ENCODE measurements around the gene OR51M1.
"Not testable (repeated sequence)": the region's sequence is repeated elsewhere in the genome, so short reads cannot be mapped to it uniquely, and the experiment has no call there.

Gene OR51M1

GRCh38 chr11:5383576-5383975 lies at the start of gene OR51M1:
Gene OR51M1 (plus strand): TSS chr11:5383812. CDS start chr11:5389399, 5,587 bp downstream.
- TF ChIP-seq CSRNP3 (CRISPR knock-in tag; IDR thresholded peaks at IDR 0.05) (no peak), PATZ1 (CRISPR knock-in tag; IDR thresholded peaks at IDR 0.05; ENCODE audit: borderline replicate concordance) (no peak), CSDC2 (CRISPR knock-in tag; IDR thresholded peaks at IDR 0.05) (no peak), RARB (CRISPR knock-in tag; IDR thresholded peaks at IDR 0.05) (no peak), ZNF565 (CRISPR knock-in tag; conservative IDR thresholded peaks at IDR 0.05; ENCODE audit: low read depth) (no peak), TCF4 (CRISPR knock-in tag; IDR thresholded peaks at IDR 0.05; ENCODE audit: borderline replicate concordance) (no peak), ZFP3 (CRISPR knock-in tag; IDR thresholded peaks at IDR 0.05) (no peak), ZFP30 (CRISPR knock-in tag; IDR thresholded peaks at IDR 0.05) (no peak), PPARA (CRISPR knock-in tag; IDR thresholded peaks at IDR 0.05; ENCODE audit: borderline replicate concordance) (no peak)
- no peak for ATAC-seq

- no peak for TF ChIP-seq BACH2 (CRISPR knock-in tag; IDR thresholded peaks at IDR 0.05; ENCODE audit: borderline replicate concordance)
- TF ChIP-seq TOX (CRISPR knock-in tag; IDR thresholded peaks at IDR 0.05; ENCODE audit: borderline replicate concordance) = no peak
- no peak for TF ChIP-seq ISL1 (CRISPR knock-in tag; IDR thresholded peaks at IDR 0.05)
- TF ChIP-seq OSR1 (CRISPR knock-in tag; IDR thresholded peaks at IDR 0.05) = no peak
- no peak for TF ChIP-seq CSDC2 (CRISPR knock-in tag; IDR thresholded peaks at IDR 0.05)
- ATAC-seq = no peak
These were observed 48.4 kb upstream of the OR51M1 start for GRCh38 chr11:5335170-5335569.

- ATAC-seq = no peak
- TF ChIP-seq SNAI2 (CRISPR knock-in tag; IDR thresholded peaks at IDR 0.05) (no peak), BACH2 (CRISPR knock-in tag; IDR thresholded peaks at IDR 0.05; ENCODE audit: borderline replicate concordance) (no peak), ZNF70 (CRISPR knock-in tag; IDR thresholded peaks at IDR 0.05) (no peak), TOX (CRISPR knock-in tag; IDR thresholded peaks at IDR 0.05; ENCODE audit: borderline replicate concordance) (no peak), RARB (CRISPR knock-in tag; IDR thresholded peaks at IDR 0.05) (no peak), ZNF8 (CRISPR knock-in tag; IDR thresholded peaks at IDR 0.05) (no peak), ZNF565 (CRISPR knock-in tag; conservative IDR thresholded peaks at IDR 0.05; ENCODE audit: low read depth) (no peak), TSHZ2 (CRISPR knock-in tag; IDR thresholded peaks at IDR 0.05) (no peak), CREB5 (CRISPR knock-in tag; IDR thresholded peaks at IDR 0.05; ENCODE audit: low read depth) (no peak), PATZ1 (CRISPR knock-in tag; IDR thresholded peaks at IDR 0.05; ENCODE audit: borderline replicate concordance) (no peak), ESRRG (CRISPR knock-in tag; IDR thresholded peaks at IDR 0.05) (no peak), GLIS3 (CRISPR knock-in tag; IDR thresholded peaks at IDR 0.05) (no peak), ZFP30 (CRISPR knock-in tag; IDR thresholded peaks at IDR 0.05) (no peak), CSDC2 (CRISPR knock-in tag; IDR thresholded peaks at IDR 0.05) (no peak), OSR1 (CRISPR knock-in tag; IDR thresholded peaks at IDR 0.05) (no peak), ZFP3 (CRISPR knock-in tag; IDR thresholded peaks at IDR 0.05) (no peak)
These were observed 47.3 kb upstream of the OR51M1 start for GRCh38 chr11:5336331-5336730.

GRCh38 chr11:5337253-5337652 lies 46.4 kb upstream of the OR51M1 start:
- ATAC-seq = not testable (repeated sequence)
